C4-2B (cell line): ENCODE data around the gene EHF.
A peak's percentile ranks its signal among the peaks of the same experiment; 100 is the strongest.

Source experiments
- H3K27ac ChIP-seq: fragments of 450-650 bp; 2 replicates; pipeline ENCODE4 v1.5.1; 2017
- CTCF ChIP-seq: fragments of 450-650 bp; conservative IDR thresholded peaks from 2 replicates; pipeline ENCODE4 v1.5.1; 2017; ENCODE audit warnings: mild to moderate bottlenecking
- ZFX ChIP-seq: fragments of 450-650 bp; IDR thresholded peaks from 2 replicates; pipeline ENCODE4 v1.6.1; 2017

Gene EHF

GRCh38 chr11:34620820-34621792, at the start of gene EHF:
EHF (plus strand) TSS chr11:34621093; CDS start chr11:34642631, 21,538 bp downstream.
- H3K27ac ChIP-seq: peak within 1 kb of the TSS; percentile 100; the same call in 1 of the 2 replicates
- no peak for TF ChIP-seq CTCF

DNA sequence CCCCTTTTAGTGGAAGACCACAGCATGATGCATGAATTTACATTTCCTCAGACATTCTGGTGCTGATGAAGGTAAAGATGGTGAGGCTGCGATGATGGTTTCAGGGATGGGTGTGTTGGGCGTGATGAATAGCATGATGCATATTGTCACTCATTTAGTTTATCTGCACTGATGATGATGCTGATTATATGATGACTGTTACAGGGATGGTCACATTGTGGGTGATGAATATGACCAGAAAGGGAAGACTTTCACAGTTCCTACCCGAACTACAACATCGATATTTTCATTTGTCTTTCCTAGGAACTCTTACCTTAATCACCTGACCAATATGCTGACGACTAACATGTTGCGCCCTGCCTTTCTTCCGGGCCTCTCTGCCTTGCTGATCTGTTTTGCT, 47.4 kb upstream of the EHF start:
- TF ChIP-seq ZFX (no peak), CTCF (no peak)
- H3K27ac ChIP-seq: no peak overlapping the region

DNA sequence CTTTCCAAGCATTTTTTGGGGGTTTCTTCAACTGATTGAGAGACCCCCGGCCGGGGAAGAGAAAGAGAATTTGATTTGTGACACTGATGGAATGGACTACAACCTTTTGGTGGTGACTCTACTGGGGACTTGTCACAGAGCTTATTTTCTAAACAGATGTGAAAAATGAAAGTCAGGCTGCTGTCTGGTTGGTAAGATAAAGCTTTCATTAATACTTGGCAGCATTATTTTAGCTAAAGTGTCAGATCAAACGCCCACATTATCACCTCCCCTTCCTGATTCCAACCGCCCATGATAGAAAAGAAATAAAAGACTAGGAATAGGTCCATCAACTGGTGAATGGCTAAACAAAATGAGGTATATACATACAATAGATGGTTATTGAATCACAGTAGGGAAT, 45.6 kb upstream of the EHF start:
- no peak for TF ChIP-seq CTCF
- TF ChIP-seq ZFX: no peak
- no peak overlapping the region for H3K27ac ChIP-seq

- TF ChIP-seq ZFX: no peak
- TF ChIP-seq CTCF: no peak
- H3K27ac ChIP-seq: no peak overlapping the region
Measured at GRCh38 chr11:34575671-34576070, 45.2 kb upstream of the EHF start.

GRCh38 chr11:34576331-34576730, 44.6 kb upstream of the EHF start:
- no peak overlapping the region for H3K27ac ChIP-seq
- no peak for TF ChIP-seq CTCF
- TF ChIP-seq ZFX: no peak

DNA sequence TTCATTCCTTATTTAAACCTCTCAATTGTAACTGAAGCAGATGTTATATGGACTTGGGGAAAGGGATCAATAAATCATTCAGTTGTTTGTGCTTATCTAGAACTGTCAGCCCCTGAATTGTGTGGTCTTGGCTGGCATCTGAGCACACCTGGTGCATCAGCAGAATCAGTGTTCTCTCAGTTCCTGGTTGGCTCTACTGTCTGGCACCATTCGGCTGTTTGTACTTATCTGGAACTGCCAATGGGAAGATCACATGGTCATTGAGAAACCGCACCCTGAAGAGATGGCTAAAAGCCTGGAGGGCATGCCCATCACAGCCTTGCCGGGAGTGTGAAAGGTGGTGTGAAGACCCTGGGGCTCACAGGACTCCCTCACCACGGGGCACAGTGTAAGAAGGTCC, 37.1 kb upstream of the EHF start:
- H3K27ac ChIP-seq: peak overlapping the region; percentile 65
- TF ChIP-seq CTCF: no peak

DNA sequence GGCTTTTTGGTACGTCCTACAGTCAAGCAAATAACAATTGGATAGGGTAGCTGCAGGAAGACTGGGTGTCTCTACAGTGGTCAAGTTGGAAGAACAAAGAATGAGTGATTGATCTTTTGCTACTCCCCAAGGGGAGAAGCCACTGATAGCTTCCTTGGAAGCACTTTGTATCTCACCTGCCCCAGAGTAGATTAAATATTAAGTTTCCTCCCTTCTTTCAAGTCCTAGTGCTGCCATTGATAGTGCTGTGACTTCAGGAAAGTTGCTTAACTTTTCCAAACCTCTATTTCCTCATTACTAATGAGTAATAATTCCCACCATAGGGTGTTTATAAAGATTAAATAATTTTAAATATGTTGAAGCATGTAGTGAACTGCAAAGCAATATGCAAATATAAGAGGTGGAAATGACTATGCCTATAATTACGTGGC, 35.6 kb upstream of the EHF start:
- peak overlapping the region; percentile 65; the same call in 1 of the 2 replicates for H3K27ac ChIP-seq
- no peak for TF ChIP-seq CTCF
- no peak for TF ChIP-seq ZFX
